ENCODE measurements around the gene CMBL. TPM values are rescaled to one million over a fixed set of nuclear protein-coding genes. Genes with fewer than 3 reads are reported as not detected.

CMBL gene
- total and polyA plus RNA-seq, 2 of the 13 experiments (the other 11 are each of a cell fraction or from before 2014, with no cell fraction given): 11.5 to 17.0 TPM

- Histone ChIP-seq H3K4me3 (replicated peaks in 1 of 3; ENCODE audit: insufficient read depth in 1 of 3, low read depth in 2 of 3, low read length in 3 of 3) (no peak overlapping the region), H3K27ac (ENCODE audit: extremely low read length, insufficient read depth, low read length) (no peak overlapping the region), H3K27me3 (ENCODE audit: control insufficient read depth in 1 of 2, insufficient read depth in 2 of 2, low read length in 2 of 2) (no peaks in the 10 kb centered on the region), H3K4me1 (ENCODE audit: insufficient read depth, low read length) (peaks cover 12% of the 10 kb centered on the region; the same call in 1 of the 2 replicates), H3K36me3 (replicated peaks in 1 of 2; ENCODE audit: control insufficient read depth in 1 of 2, insufficient read depth in 2 of 2, low read length in 2 of 2) (peaks cover 0 to 3% of the 10 kb centered on the region in 2 experiments; a peak in 1 of 5 replicates), H4K20me1 (ENCODE audit: insufficient read depth, low read length) (no peaks in the 10 kb centered on the region), H3K4me2 (ENCODE audit: low read depth, low read length) (no peak overlapping the region), H3K79me2 (ENCODE audit: insufficient read depth, low read length) (no peaks in the 10 kb centered on the region), H2AFZ (ENCODE audit: low read length) (no peak overlapping the region), H3K9me3 (ENCODE audit: low read length) (no peaks in the 10 kb centered on the region), H3K9ac (ENCODE audit: insufficient read depth, low read depth, low read length) (no peak overlapping the region)
- TF ChIP-seq ZNF737 (CRISPR knock-in tag; IDR thresholded peaks at IDR 0.05; ENCODE audit: borderline replicate concordance) (no peak), ZMYM3 (CRISPR knock-in tag; IDR thresholded peaks at IDR 0.05) (0 out of 2 replicates have a peak, but pooled peaks have one; percentile 26), ZNF740 (CRISPR knock-in tag; IDR thresholded peaks at IDR 0.05) (no peak), ZNF546 (CRISPR knock-in tag; conservative IDR thresholded peaks at IDR 0.05) (no peak), IRF9 (CRISPR knock-in tag; IDR thresholded peaks at IDR 0.05; ENCODE audit: borderline replicate concordance) (no peak), CHCHD3 (CRISPR knock-in tag; IDR thresholded peaks at IDR 0.05) (no peak), ZBTB8A (CRISPR knock-in tag; IDR thresholded peaks at IDR 0.05; ENCODE audit: borderline replicate concordance, low read depth) (no peak), BRD4 (CRISPR knock-in tag; IDR thresholded peaks at IDR 0.05) (no peak), ARNT2 (CRISPR knock-in tag; IDR thresholded peaks at IDR 0.05; ENCODE audit: low read depth) (no peak), ZBTB2 (CRISPR knock-in tag; IDR thresholded peaks at IDR 0.05; ENCODE audit: low read depth) (no peak), ZNF660 (CRISPR knock-in tag; IDR thresholded peaks at IDR 0.05; ENCODE audit: borderline replicate concordance, low read depth) (no peak), ZNF121 (CRISPR knock-in tag; IDR thresholded peaks at IDR 0.05) (0 out of 2 replicates have a peak, but pooled peaks have one; percentile 34), ZNF747 (CRISPR knock-in tag; IDR thresholded peaks at IDR 0.05; ENCODE audit: borderline replicate concordance) (no peak), KDM4B (CRISPR knock-in tag; IDR thresholded peaks at IDR 0.05) (no peak), KLF16 (CRISPR knock-in tag; IDR thresholded peaks at IDR 0.05) (no peak), ZNF33B (CRISPR knock-in tag; IDR thresholded peaks at IDR 0.05) (no peak), MTERF4 (CRISPR knock-in tag; IDR thresholded peaks at IDR 0.05) (no peak)
- ChIA-PET CTCF (ENCODE audit: low intra/inter-chr PET ratio, low total read pairs) (no interaction called here), POLR2A (no interaction called here)
- no peak for ATAC-seq
- 94% methylated on average over 3 of the region's 3 CpGs for WGBS (ENCODE audit: low lambda C conversion rate)
- in situ Hi-C loops (cut with HindIII; ENCODE audit: extremely low pct_ligation_motif_present, low pct_unique_long_range_greater_than_20kb) (no loop called here), intact Hi-C loops (cut with micrococcal nuclease; ENCODE audit: unreplicated experiment) (no loop called here)
- DNase-seq (ENCODE audit: low spot score): no peak
- no TSS peak for BruUV-seq (replicated peaks)
- FAIRE-seq: no peak
Measured at GRCh38 chr5:10293907-10294662, 13.6 kb downstream of the CMBL start.

All from HepG2 (cell line).